WTC11 (cell line): ENCODE results near the gene COQ9.

Experiments
- AFF4 ChIP-seq: sonication (generic); formaldehyde crosslinking; IDR thresholded peaks from 2 replicates; pipeline ENCODE4 v1.8.1; 2023; ENCODE audit warnings: mild to moderate bottlenecking, missing genetic modification reagents, borderline replicate concordance
- CBFB ChIP-seq: sonication (generic); formaldehyde crosslinking; IDR thresholded peaks from 2 replicates; pipeline ENCODE4 v1.8.1; 2022; ENCODE audit warnings: mild to moderate bottlenecking, low read depth, missing genetic modification reagents
- CTCF ChIP-seq: fragments of 200-600 bp; IDR thresholded peaks from 2 replicates; pipeline ENCODE4 v1.8.0; 2022; ENCODE audit warnings: antibody characterized with exemption
- ETV6 ChIP-seq: sonication (generic); formaldehyde crosslinking; IDR thresholded peaks from 2 replicates; pipeline ENCODE4 v1.8.1; 2022; ENCODE audit warnings: mild to moderate bottlenecking, missing genetic modification reagents
- NFATC4 ChIP-seq: fragments of 250-450 bp; sonication (Bioruptor Pico); IDR thresholded peaks from 2 replicates; pipeline ENCODE4 v1.9.0; 2021; ENCODE audit warnings: mild to moderate bottlenecking
- NR1H2 ChIP-seq: sonication (generic); formaldehyde crosslinking; IDR thresholded peaks from 2 replicates; pipeline ENCODE4 v1.9.0; 2021; ENCODE audit warnings: mild to moderate bottlenecking, moderate library complexity, missing genetic modification reagents
- SP1 ChIP-seq: sonication (generic); formaldehyde crosslinking; conservative IDR thresholded peaks from 2 replicates; pipeline ENCODE4 v1.8.1; 2022; ENCODE audit warnings: missing genetic modification reagents
- ZMAT4 ChIP-seq: fragments of 250-450 bp; sonication (Bioruptor Pico); IDR thresholded peaks from 2 replicates; pipeline ENCODE4 v1.9.0; 2021; ENCODE audit warnings: mild to moderate bottlenecking

- no peak for TF ChIP-seq SP1 (CRISPR knock-in tag)
- TF ChIP-seq CTCF, result no peak
- TF ChIP-seq ZMAT4 (CRISPR knock-in tag), result no peak
- no peak for TF ChIP-seq ETV6 (CRISPR knock-in tag)
- no peak for TF ChIP-seq CBFB (CRISPR knock-in tag)
- no peak for TF ChIP-seq NFATC4 (CRISPR knock-in tag)
- no peak for TF ChIP-seq NR1H2
- no peak for TF ChIP-seq AFF4 (CRISPR knock-in tag)
Observed at GRCh38 chr16:57424583-57424982, 22.7 kb upstream of the COQ9 start.
